ENCODE data around the gene DEPDC7.

The DEPDC7 gene

GRCh38 chr11:33065445-33066178, 49.9 kb downstream of the DEPDC7 start:
- Histone ChIP-seq H3K4me1 (ENCODE audit: control insufficient read depth in 2 of 2, insufficient read depth in 2 of 2, low read length in 2 of 2) (peaks cover 6 to 8% of the 10 kb centered on the region in 2 donors), H3K27ac (ENCODE audit: low read depth in 2 of 2, low read length in 2 of 2) (no peak overlapping the region), H3K36me3 (ENCODE audit: control insufficient read depth in 2 of 2, insufficient read depth in 2 of 2, low read length in 2 of 2) (peaks cover 31 to 41% of the 10 kb centered on the region in 2 donors), H3K27me3 (ENCODE audit: control insufficient read depth in 2 of 2, insufficient read depth in 2 of 2, low read length in 2 of 2) (no peaks in the 10 kb centered on the region), H3K9me3 (ENCODE audit: control insufficient read depth in 2 of 2, low read length in 2 of 2) (no peaks in the 10 kb centered on the region), H3K4me3 (ENCODE audit: low read length in 2 of 2) (no peak overlapping the region), H3K9ac (ENCODE audit: low read depth in 1 of 2, low read length in 2 of 2) (no peak overlapping the region)

DNA sequence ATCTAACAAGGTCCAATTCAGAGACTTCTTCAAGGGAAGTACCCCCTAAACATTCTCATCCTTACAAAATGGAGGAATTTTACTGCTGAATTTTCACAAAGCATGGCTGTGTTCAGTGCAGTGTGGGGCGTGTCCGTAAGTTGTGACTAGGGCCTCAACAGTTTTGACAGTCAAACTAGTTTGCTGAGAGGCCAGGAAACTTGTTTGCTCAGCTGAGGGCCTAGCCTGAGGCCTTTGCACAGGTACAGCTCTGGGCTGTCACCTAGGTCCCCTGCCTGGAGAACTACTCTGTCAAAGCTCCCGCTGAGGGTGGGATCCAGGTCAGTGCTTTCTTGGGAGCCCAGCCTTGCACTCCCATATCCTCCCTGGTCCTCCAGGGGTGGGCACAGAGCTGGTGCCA, 51.6 kb downstream of the DEPDC7 start:
- H3K9me3 ChIP-seq (ENCODE audit: control insufficient read depth in 2 of 2, low read length in 2 of 2): no peaks in the 10 kb centered on the region
- H3K9ac ChIP-seq (ENCODE audit: low read depth in 1 of 2, low read length in 2 of 2): no peak overlapping the region
- peaks cover 32 to 50% of the 10 kb centered on the region in 2 donors for H3K36me3 ChIP-seq (ENCODE audit: control insufficient read depth in 2 of 2, insufficient read depth in 2 of 2, low read length in 2 of 2)
- H3K27me3 ChIP-seq (ENCODE audit: control insufficient read depth in 2 of 2, insufficient read depth in 2 of 2, low read length in 2 of 2): no peaks in the 10 kb centered on the region
- no peak overlapping the region for H3K27ac ChIP-seq (ENCODE audit: low read depth in 2 of 2, low read length in 2 of 2)
- H3K4me3 ChIP-seq (ENCODE audit: low read length in 2 of 2): no peak overlapping the region
- H3K4me1 ChIP-seq (ENCODE audit: control insufficient read depth in 2 of 2, insufficient read depth in 2 of 2, low read length in 2 of 2): peaks cover 0 to 4% of the 10 kb centered on the region in 2 donors

DNA sequence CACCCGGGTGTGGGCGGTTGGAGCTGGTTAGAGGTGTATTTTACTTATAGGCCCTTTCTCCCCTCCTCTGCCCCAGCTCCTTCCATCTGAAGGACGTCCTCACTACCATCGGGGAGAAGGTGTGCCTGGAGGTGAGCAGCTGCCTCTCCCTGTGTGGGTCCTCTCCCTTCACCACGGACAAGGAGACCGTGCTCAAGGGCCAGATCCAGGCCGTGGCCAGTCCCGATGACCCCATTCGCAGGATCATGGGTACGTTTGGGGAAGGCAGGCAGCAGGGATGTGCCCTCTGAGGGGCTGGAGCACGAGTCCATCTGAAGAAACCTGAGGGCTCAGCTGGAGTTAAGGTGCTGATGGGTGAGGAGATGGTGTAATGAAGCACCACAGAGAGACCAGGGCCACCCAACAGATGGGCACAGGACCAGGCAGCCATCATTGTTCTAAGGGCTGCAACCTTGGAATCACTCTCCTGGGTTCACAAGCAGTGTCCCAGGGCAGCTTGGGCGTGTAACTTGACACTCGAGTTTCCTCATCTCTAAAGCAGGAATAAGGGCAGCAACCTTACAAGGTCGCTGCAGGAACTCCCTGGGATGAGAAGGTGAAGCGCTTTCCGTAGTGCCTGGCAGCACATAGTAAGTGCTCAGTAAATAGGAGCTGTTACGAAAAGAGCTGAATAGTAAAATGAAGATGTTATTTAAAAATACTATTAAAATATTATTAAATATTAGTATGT, 53.1 kb downstream of the DEPDC7 start:
- no peak overlapping the region for H3K27ac ChIP-seq (ENCODE audit: low read depth in 2 of 2, low read length in 2 of 2)
- peaks cover 39 to 61% of the 10 kb centered on the region in 2 donors for H3K36me3 ChIP-seq (ENCODE audit: control insufficient read depth in 2 of 2, insufficient read depth in 2 of 2, low read length in 2 of 2)
- H3K9ac ChIP-seq (ENCODE audit: low read depth in 1 of 2, low read length in 2 of 2): no peak overlapping the region

GRCh38 chr11:33072465-33072864, 56.8 kb downstream of the DEPDC7 start:
- H3K4me3 ChIP-seq (ENCODE audit: low read length in 2 of 2): no peak overlapping the region
- H3K27ac ChIP-seq (ENCODE audit: low read depth in 2 of 2, low read length in 2 of 2): no peak overlapping the region
- H3K9ac ChIP-seq (ENCODE audit: low read depth in 1 of 2, low read length in 2 of 2): no peak overlapping the region
- no peaks in the 10 kb centered on the region for H3K9me3 ChIP-seq (ENCODE audit: control insufficient read depth in 2 of 2, low read length in 2 of 2)
- no peaks in the 10 kb centered on the region for H3K4me1 ChIP-seq (ENCODE audit: control insufficient read depth in 2 of 2, insufficient read depth in 2 of 2, low read length in 2 of 2)
- no peaks in the 10 kb centered on the region for H3K27me3 ChIP-seq (ENCODE audit: control insufficient read depth in 2 of 2, insufficient read depth in 2 of 2, low read length in 2 of 2)
- H3K36me3 ChIP-seq (ENCODE audit: control insufficient read depth in 2 of 2, insufficient read depth in 2 of 2, low read length in 2 of 2): peaks cover 45 to 67% of the 10 kb centered on the region in 2 donors

More for the DNA sequence above, 53.1 kb downstream of the DEPDC7 start:
- Histone ChIP-seq H3K4me1 (ENCODE audit: control insufficient read depth in 2 of 2, insufficient read depth in 2 of 2, low read length in 2 of 2) (peaks cover 0 to 4% of the 10 kb centered on the region in 2 donors), H3K4me3 (ENCODE audit: low read length in 2 of 2) (no peak overlapping the region), H3K27me3 (ENCODE audit: control insufficient read depth in 2 of 2, insufficient read depth in 2 of 2, low read length in 2 of 2) (no peaks in the 10 kb centered on the region), H3K9me3 (ENCODE audit: control insufficient read depth in 2 of 2, low read length in 2 of 2) (no peaks in the 10 kb centered on the region)
